Common myeloid progenitor, CD34-positive (primary cell): Measurements from ENCODE around the gene EMID1.

Experiments
- CTCF ChIA-PET: fragments of 350-600 bp; sonication (Branson Sonifier 250); formaldehyde crosslinking; loops from one replicate; lab custom pipeline; 2021; ENCODE audit warnings: antibody characterized with exemption; lab: Charles Lee
- POLR2A ChIA-PET: fragments of 350-600 bp; sonication (Branson Sonifier 250); formaldehyde crosslinking; loops from one replicate; lab custom pipeline; 2021; ENCODE audit warnings: antibody characterized with exemption; lab: Charles Lee
- DNase-seq, 3 donors: peaks; one replicate each; pipeline versions ENCODE4 v3.0.0 to v3.0.0-alpha.2; 2013
- H3K27ac ChIP-seq, 2 experiments: 1 replicate in 1 of 2; 2 replicates in 1 of 2; pipeline ENCODE4 v1.7.0; 2013; ENCODE audit warnings: inconsistent platforms in 2 of 2, low read length in 2 of 2, mild to moderate bottlenecking in 2 of 2, low read depth in 1 of 2, moderate library complexity in 1 of 2; ENCODE audit not compliant: severe bottlenecking in 2 of 2, insufficient read depth in 1 of 2, poor library complexity in 1 of 2
- H3K27me3 ChIP-seq, 5 experiments: replicated peaks in 2 of 5; 1 replicate in 3 of 5; 2 replicates in 2 of 5; pipeline versions ENCODE4 v1.6.1 to v1.7.0; 2013; ENCODE audit warnings: low read length in 4 of 5, mild to moderate bottlenecking in 2 of 5, moderate library complexity in 2 of 5, inconsistent platforms in 1 of 5; ENCODE audit not compliant: insufficient read depth in 5 of 5, control insufficient read depth in 4 of 5
- H3K36me3 ChIP-seq, 4 experiments: 1 replicate in 2 of 4; 2 replicates in 2 of 4; pipeline versions ENCODE4 v1.6.1 to v1.7.0; 2013; ENCODE audit warnings: low read length in 3 of 4, control low read depth in 1 of 4, mild to moderate bottlenecking in 1 of 4; ENCODE audit not compliant: control insufficient read depth in 4 of 4, insufficient read depth in 4 of 4
- H3K4me1 ChIP-seq, 4 experiments: 1 replicate in 3 of 4; 2 replicates in 1 of 4; pipeline versions ENCODE4 v1.6.1 to v1.7.1; 2013; ENCODE audit warnings: low read length in 3 of 4, mild to moderate bottlenecking in 3 of 4, control low read depth in 1 of 4, inconsistent platforms in 1 of 4, moderate library complexity in 1 of 4; ENCODE audit not compliant: control insufficient read depth in 4 of 4, insufficient read depth in 4 of 4; ENCODE audit errors: control extremely low read depth in 1 of 4
- H3K4me3 ChIP-seq, 7 experiments: 1 replicate in 4 of 7; 2 replicates in 3 of 7; pipeline versions ENCODE4 v1.5.1 to v1.7.0; 2013; ENCODE audit warnings: mild to moderate bottlenecking in 7 of 7, low read length in 6 of 7, moderate library complexity in 6 of 7, inconsistent platforms in 2 of 7, low read depth in 2 of 7, control low read depth in 1 of 7; ENCODE audit not compliant: insufficient read depth in 4 of 7, control insufficient read depth in 1 of 7; ENCODE audit errors: extremely low read depth in 1 of 7
- H3K9me3 ChIP-seq, 5 experiments: 1 replicate in 4 of 5; 2 replicates in 1 of 5; pipeline versions ENCODE4 v1.6.1 to v1.7.1; 2013; ENCODE audit warnings: low read length in 4 of 5, mild to moderate bottlenecking in 2 of 5, inconsistent platforms in 1 of 5, low read depth in 1 of 5, moderate library complexity in 1 of 5; ENCODE audit not compliant: control insufficient read depth in 4 of 5, insufficient read depth in 2 of 5; ENCODE audit errors: control extremely low read depth in 1 of 5
- WGBS: methylation state at CpG from one replicate; pipeline ENCODE4 v1.1.5; 2013; ENCODE audit not compliant: insufficient coverage; 5-methylcytosine and 5-hydroxymethylcytosine counted together

Gene EMID1

GRCh38 chr22:29259253-29259899 lies 53.7 kb downstream of the EMID1 start:
- POLR2A ChIA-PET, result no interaction called here
- no peak overlapping the region for H3K27ac ChIP-seq
- H3K27me3 ChIP-seq, result no peaks in the 10 kb centered on the region
- peaks cover 7 to 71% (median 31%) of the 10 kb centered on the region in 4 experiments for H3K36me3 ChIP-seq
- 88% methylated on average over 9 of the region's 11 CpGs for WGBS
- DNase-seq, result no peak
- CTCF ChIA-PET, result interaction anchor here (1.3 to 1.5 kb wide), 2 partner anchors 8 to 11 kb away, joined by 3 to 4 read pairs; no protein-coding TSS in a partner anchor
- H3K4me3 ChIP-seq, result no peak overlapping the region
- H3K4me1 ChIP-seq, result no peaks in the 10 kb centered on the region
- no peaks in the 10 kb centered on the region for H3K9me3 ChIP-seq

- 99% methylated on average over 7 of the region's 13 CpGs for WGBS
- Histone ChIP-seq H3K27ac (no peak overlapping the region), H3K27me3 (no peaks in the 10 kb centered on the region), H3K9me3 (no peaks in the 10 kb centered on the region), H3K4me3 (no peak overlapping the region), H3K36me3 (peaks cover 7 to 66% (median 34%) of the 10 kb centered on the region in 4 experiments), H3K4me1 (no peaks in the 10 kb centered on the region)
- CTCF ChIA-PET, result no interaction called here
- POLR2A ChIA-PET, result no interaction called here
- DNase-seq, result no peak
These were observed 54.4 kb downstream of the EMID1 start for GRCh38 chr22:29260031-29260560.

GRCh38 chr22:29260601-29261315 lies 55.1 kb downstream of the EMID1 start:
- Histone ChIP-seq H3K4me1 (peaks cover 0 to under 1% (median 0%) of the 10 kb centered on the region in 4 experiments), H3K9me3 (no peaks in the 10 kb centered on the region), H3K4me3 (no peak overlapping the region), H3K27me3 (no peaks in the 10 kb centered on the region), H3K27ac (no peak overlapping the region), H3K36me3 (peaks cover 4 to 66% (median 36%) of the 10 kb centered on the region in 4 experiments)
- 97% methylated on average over 16 of the region's 17 CpGs for WGBS
- CTCF ChIA-PET, result interaction anchor here (1.2 kb wide), 1 partner anchor 13 kb away, joined by 3 read pairs; no protein-coding TSS in a partner anchor
- DNase-seq, result no peak
- POLR2A ChIA-PET, result no interaction called here

GRCh38 chr22:29263791-29264276 lies 58.1 kb downstream of the EMID1 start:
- no peak overlapping the region for H3K4me3 ChIP-seq
- ChIA-PET POLR2A (no interaction called here), CTCF (no interaction called here)
- H3K27me3 ChIP-seq, result no peaks in the 10 kb centered on the region
- H3K4me1 ChIP-seq, result peaks cover 2 to 22% (median 13%) of the 10 kb centered on the region in 4 experiments
- DNase-seq, result no peak
- H3K36me3 ChIP-seq, result peaks cover 2 to 44% (median 32%) of the 10 kb centered on the region in 4 experiments
- no peak overlapping the region for H3K27ac ChIP-seq
- H3K9me3 ChIP-seq, result no peaks in the 10 kb centered on the region
- WGBS, result 93% methylated on average over 2 of the region's 14 CpGs

- H3K4me1 ChIP-seq, result peaks cover 17 to 36% (median 26%) of the 10 kb centered on the region in 4 experiments
- POLR2A ChIA-PET, result interaction anchor here (0.6 kb wide), 1 partner anchor 39 kb away, joined by 3 read pairs; no protein-coding TSS in a partner anchor
- no peaks in the 10 kb centered on the region for H3K27me3 ChIP-seq
- WGBS, result 100% methylated on average over 4 of the region's 7 CpGs
- DNase-seq, result no peak
- no peak overlapping the region for H3K4me3 ChIP-seq
- H3K9me3 ChIP-seq, result no peaks in the 10 kb centered on the region
- H3K27ac ChIP-seq, result peak overlapping the region in 1 of 2 experiments; percentile 25
- peaks cover 0 to 47% (median 22%) of the 10 kb centered on the region in 4 experiments for H3K36me3 ChIP-seq
- CTCF ChIA-PET, result no interaction called here
These were observed 59.6 kb downstream of the EMID1 start for GRCh38 chr22:29265305-29265704.

GRCh38 chr22:29265929-29266328 lies 60.2 kb downstream of the EMID1 start:
- no peak overlapping the region for H3K27ac ChIP-seq
- H3K4me1 ChIP-seq, result peaks cover 22 to 42% (median 33%) of the 10 kb centered on the region in 4 experiments
- no peak for DNase-seq
- 89% methylated on average over 2 of the region's 4 CpGs for WGBS
- no peaks in the 10 kb centered on the region for H3K27me3 ChIP-seq
- H3K36me3 ChIP-seq, result peaks cover 0 to 48% (median 16%) of the 10 kb centered on the region in 4 experiments
- CTCF ChIA-PET, result no interaction called here
- no peaks in the 10 kb centered on the region for H3K9me3 ChIP-seq
- POLR2A ChIA-PET, result no interaction called here
- H3K4me3 ChIP-seq, result peak overlapping the region in 1 of 7 experiments; percentile 77
